ENCODE measurements around the gene TAT. TPM values are rescaled to one million over a fixed set of nuclear protein-coding genes. Genes with fewer than 3 reads are reported as not detected.

TAT gene
- polyA plus RNA-seq, 3 donors = not detected

- intact Hi-C loops (cut with micrococcal nuclease) = no loop called here
- no peak overlapping the region for H3K4me3 Mint-ChIP-seq
- no peak overlapping the region for H3K27ac Mint-ChIP-seq
These were observed 9.0 kb downstream of the TAT start for GRCh38 chr16:71567931-71568330.

More at GRCh38 chr16:71567931-71568330, 9.0 kb downstream of the TAT start:
- Histone ChIP-seq H2AFZ (ENCODE audit: insufficient read depth, low read depth, low read length, poor library complexity, severe bottlenecking) (no peak overlapping the region), H3K36me3 (replicated peaks in 1 of 2; ENCODE audit: control insufficient read depth in 1 of 2, insufficient read depth in 2 of 2, low read length in 2 of 2) (no peaks in the 10 kb centered on the region), H3K9ac (ENCODE audit: insufficient read depth, low read length, poor library complexity, severe bottlenecking) (no peak overlapping the region), H4K20me1 (ENCODE audit: insufficient read depth, low read length) (no peaks in the 10 kb centered on the region), H3K4me3 (replicated peaks in 1 of 3; ENCODE audit: low read depth in 2 of 3, low read length in 3 of 3) (no peak overlapping the region), H3K9me3 (replicated peaks in 1 of 2; ENCODE audit: control insufficient read depth in 1 of 2, insufficient read depth in 1 of 2, low read length in 2 of 2) (peaks cover 2 to 3% of the 10 kb centered on the region in 2 donors), H3K27ac (ENCODE audit: low read depth in 1 of 2, low read length in 2 of 2) (no peak overlapping the region), H3K4me2 (replicated peaks; ENCODE audit: extremely low read depth, low read length, poor library complexity, severe bottlenecking) (no peak overlapping the region), H3K4me1 (ENCODE audit: control insufficient read depth in 1 of 2, insufficient read depth in 2 of 2, low read length in 2 of 2) (peaks cover 27 to 29% of the 10 kb centered on the region in 2 donors), H3K79me2 (ENCODE audit: insufficient read depth, low read length) (no peaks in the 10 kb centered on the region), H3K27me3 (ENCODE audit: control insufficient read depth in 2 of 2, insufficient read depth in 2 of 2, low read length in 2 of 2) (peaks cover 0 to 3% of the 10 kb centered on the region in 2 donors)
- no peak for DNase-seq
- Mint-ChIP-seq H3K9me3 (peaks cover 0 to 5% (median 4%) of the 10 kb centered on the region in 7 donors), H3K4me1 (peaks cover 29% of the 10 kb centered on the region), H3K36me3 (no peaks in the 10 kb centered on the region), H3K27me3 (ENCODE audit: low read depth in 3 of 3) (peaks cover 14 to 21% (median 20%) of the 10 kb centered on the region in 3 donors)
- WGBS (ENCODE audit: insufficient coverage) = 94% methylated on average over 8 of the region's 8 CpGs
- TF ChIP-seq CTCF (IDR thresholded peaks at IDR 0.05) = no peak

Measured in CD14-positive monocyte (primary cell).